GM10266 (cell line): ENCODE data around the gene NRF1.
A peak's percentile ranks its signal among the peaks of the same experiment; 100 is the strongest.

Experiments used
- DNase-seq: peaks from one replicate; pipeline ENCODE4 v3.0.0; 2012; ENCODE audit errors: extremely low spot score
- TF ChIP-seq, protein P1 (sequence below): IDR thresholded peaks from 2 replicates; pipeline ENCODE4 v1.5.1; 2012; ENCODE audit warnings: mild to moderate bottlenecking, low read depth; ENCODE audit not compliant: control insufficient read depth, insufficient read depth; ENCODE audit errors: missing control alignments

Gene NRF1

DNA sequence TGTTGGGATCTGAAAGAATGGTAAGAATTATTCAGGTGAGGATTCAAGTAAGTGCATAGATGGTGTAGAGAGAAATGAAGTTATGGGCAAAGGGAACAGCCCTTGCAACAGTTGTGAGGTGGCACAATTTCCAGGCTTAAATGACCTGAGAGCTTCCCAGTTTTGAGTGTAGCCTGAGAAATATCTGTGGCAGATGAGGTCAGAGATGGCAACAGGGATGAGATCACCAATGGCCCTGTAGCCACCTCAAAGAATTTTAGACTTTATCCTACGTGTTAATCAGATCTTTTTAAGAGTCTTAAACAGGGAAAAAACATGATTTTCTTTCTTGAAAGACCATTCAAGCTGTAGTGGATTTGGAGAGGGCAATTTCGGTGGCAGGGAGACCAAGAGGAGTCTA lies 1.9 kb upstream of the NRF1 start:
- no peak for DNase-seq
- TF ChIP-seq, protein P1, sequence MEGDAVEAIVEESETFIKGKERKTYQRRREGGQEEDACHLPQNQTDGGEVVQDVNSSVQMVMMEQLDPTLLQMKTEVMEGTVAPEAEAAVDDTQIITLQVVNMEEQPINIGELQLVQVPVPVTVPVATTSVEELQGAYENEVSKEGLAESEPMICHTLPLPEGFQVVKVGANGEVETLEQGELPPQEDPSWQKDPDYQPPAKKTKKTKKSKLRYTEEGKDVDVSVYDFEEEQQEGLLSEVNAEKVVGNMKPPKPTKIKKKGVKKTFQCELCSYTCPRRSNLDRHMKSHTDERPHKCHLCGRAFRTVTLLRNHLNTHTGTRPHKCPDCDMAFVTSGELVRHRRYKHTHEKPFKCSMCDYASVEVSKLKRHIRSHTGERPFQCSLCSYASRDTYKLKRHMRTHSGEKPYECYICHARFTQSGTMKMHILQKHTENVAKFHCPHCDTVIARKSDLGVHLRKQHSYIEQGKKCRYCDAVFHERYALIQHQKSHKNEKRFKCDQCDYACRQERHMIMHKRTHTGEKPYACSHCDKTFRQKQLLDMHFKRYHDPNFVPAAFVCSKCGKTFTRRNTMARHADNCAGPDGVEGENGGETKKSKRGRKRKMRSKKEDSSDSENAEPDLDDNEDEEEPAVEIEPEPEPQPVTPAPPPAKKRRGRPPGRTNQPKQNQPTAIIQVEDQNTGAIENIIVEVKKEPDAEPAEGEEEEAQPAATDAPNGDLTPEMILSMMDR, result no peak

DNA sequence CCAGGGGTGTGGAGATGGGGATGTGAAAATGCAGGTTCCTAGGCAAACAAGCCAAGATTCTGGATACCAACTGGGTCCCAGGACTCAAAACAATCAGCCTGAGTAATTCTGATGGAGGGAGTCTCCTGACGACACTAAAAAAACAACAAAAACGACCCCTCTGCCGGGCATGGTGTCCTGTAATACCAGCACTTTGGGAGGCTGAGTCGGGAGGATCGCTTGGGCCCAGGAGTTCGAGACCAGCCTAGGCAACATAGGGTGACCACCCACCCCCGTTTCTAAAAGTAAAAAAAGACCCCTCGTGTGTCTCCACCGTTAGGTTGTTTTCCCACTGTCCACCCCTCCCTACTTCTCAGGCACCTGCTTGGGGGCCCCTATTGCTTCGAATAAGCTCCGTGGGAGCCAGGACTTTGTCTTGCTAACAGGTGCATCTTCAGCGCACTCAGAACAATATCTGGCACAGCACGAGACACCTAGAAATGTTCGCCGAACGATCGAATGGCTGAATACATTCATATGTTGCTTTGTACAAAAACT lies 743 bp upstream of the NRF1 start:
- TF ChIP-seq, protein P1, result no peak
- no peak for DNase-seq

DNA sequence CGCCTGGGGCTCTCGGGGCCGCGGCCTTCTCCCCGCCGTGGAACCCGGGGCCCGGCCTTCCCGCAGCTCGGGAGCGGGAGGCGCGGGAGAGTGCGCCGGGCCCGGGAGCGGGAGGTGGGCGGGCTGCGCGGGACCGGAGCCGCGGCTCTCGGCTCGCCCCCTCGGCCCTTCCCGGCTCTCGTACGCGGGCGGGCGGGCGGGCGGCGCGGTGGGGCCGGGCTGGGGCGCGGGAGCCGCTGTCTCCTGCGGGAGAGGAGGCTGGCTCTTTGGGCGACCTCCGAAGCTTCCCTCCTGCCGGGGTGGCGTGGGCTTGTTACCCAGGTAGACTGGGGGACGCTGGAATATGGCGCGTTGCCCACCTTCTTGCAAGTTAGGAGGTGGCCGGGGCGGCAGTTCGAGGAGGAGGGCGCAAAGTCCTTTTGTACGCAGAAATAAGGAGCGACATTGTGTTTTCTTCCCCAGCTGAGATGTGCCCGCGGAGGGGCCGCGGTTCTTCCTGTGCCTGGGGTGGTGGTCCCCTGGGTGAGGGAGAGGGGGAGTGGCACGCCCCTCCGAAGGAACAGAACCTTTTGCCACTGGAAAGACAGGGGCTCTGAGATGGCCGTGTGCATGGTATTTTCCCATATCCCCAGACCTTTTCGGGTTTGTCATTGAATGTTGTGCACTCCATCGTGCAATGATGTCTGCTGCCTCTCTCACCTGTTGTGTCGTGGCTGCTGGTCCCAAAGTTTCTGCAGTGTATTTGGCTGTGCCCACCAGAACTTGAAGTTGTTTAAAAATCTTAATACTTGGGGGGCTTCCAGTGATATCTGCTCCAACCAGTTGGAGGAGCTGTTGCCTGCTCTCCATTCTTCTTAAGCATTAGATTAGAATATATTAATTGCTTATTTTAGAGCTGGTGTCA lies 844 bp downstream of the NRF1 start:
- DNase-seq, result peak; percentile 49
- TF ChIP-seq, protein P1, result peak; percentile 63

DNA sequence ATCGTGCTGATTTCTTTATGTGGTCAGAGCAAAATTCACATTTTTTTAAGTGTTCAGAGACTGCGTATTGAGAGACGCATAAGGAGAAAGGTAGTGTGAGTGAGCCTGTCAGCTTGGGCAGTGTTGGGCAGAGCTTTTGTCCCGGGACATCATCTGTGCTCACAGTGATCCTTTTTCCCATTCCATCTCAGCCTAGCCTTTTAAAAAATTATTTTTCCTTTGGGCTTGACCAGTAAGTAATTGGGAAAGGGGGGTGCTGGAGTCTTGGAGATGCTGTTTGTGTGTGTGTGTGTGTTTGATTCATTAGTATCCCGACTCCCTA lies 1.5 kb downstream of the NRF1 start:
- TF ChIP-seq, protein P1, result no peak
- DNase-seq, result no peak

DNA sequence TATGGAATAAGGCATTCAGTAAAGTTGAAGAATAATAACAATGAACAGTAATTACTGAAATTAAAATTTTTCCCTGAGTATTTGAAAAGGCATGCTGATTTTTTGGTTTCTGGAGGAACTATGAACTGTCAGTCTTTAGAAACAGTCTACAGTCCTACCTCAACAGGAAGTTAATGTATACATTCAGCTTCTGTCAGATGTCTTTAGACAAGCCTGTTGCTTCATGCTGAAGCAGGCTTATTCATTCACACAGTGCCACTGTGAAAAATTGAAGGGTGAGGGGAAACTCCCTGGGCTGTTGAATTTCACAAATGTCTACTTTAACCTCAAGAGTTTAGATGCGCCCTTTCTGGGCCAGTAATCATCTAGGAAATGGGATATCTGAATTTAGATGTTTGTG lies 3.5 kb downstream of the NRF1 start:
- DNase-seq, result peak; percentile 65
- TF ChIP-seq, protein P1, result no peak

DNA sequence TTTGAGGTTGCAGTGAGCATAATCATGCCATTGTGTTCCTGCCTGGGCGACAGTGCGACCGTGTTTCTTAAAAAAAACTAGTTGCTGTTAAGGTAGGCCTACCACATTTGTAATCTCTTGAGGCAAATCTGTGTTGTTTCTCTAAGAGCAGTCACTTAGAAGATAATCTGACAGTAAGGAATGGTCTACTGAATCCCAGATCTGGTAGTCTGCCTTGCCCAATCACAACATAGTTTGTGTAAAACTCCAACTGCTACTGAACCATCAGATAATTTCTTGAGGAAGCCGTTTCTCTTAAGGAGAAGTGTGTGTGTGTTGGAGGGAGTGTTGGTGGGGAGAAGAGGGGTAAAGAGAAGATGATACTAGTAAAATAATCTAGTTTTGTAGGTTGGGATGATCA lies 5.0 kb downstream of the NRF1 start:
- DNase-seq, result no peak
- TF ChIP-seq, protein P1, result no peak

DNA sequence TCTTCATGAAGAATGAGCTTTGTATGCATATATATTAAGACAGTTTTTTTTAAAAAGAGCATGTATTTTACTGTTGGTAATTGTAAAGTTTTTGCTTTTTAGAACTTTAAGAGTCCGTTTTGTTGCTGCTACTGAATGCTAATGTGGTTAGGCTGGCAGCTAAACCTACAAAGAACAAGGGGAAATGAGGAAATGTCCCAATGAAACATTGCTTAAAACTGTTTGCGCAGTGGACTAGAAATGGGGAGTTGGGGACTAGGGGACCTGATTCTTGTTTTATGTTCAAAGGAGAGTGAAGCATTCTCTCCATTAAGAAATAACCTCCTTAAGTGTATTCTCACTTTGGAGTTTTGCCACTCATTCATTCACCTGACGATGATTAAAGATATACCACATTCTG lies 5.7 kb downstream of the NRF1 start:
- DNase-seq, result no peak
- TF ChIP-seq, protein P1, result no peak
